Measurements from ENCODE around the gene AAR2. TPM values are rescaled to one million over a fixed set of nuclear protein-coding genes. Genes with fewer than 3 reads are reported as not detected.

The AAR2 gene
- total and polyA plus RNA-seq, 2 experiments from 2014 or later: 33.5 to 42.2 TPM

DNA sequence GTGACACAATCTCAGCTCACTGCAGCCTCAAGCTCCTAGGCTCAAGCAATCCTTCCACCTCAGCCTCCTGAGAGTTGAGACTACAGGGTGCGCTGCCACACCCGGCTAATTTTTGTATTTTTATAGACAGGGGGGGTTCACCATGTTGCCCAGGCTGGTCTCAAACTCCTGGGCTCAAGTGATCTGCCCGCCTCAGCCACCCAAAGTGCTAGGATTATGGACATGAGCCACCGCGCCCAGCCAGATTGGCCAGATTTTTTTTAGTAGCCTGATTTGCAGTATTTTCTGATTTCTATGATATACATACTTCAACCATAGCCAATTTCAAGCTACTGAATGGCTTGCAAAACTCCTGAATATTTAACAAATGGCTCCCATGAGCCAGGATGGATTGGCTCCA is 48.5 kb downstream of the AAR2 start:
- Histone ChIP-seq H3K27me3 (no peaks in the 10 kb centered on the region), H3K36me3 (no peaks in the 10 kb centered on the region), H3K9me3 (ENCODE audit: low read depth) (no peaks in the 10 kb centered on the region), H3K4me3 (no peak overlapping the region), H3K27ac (no peak overlapping the region), H3K4me1 (ENCODE audit: low read depth) (no peaks in the 10 kb centered on the region)
- TF ChIP-seq, protein P1, sequence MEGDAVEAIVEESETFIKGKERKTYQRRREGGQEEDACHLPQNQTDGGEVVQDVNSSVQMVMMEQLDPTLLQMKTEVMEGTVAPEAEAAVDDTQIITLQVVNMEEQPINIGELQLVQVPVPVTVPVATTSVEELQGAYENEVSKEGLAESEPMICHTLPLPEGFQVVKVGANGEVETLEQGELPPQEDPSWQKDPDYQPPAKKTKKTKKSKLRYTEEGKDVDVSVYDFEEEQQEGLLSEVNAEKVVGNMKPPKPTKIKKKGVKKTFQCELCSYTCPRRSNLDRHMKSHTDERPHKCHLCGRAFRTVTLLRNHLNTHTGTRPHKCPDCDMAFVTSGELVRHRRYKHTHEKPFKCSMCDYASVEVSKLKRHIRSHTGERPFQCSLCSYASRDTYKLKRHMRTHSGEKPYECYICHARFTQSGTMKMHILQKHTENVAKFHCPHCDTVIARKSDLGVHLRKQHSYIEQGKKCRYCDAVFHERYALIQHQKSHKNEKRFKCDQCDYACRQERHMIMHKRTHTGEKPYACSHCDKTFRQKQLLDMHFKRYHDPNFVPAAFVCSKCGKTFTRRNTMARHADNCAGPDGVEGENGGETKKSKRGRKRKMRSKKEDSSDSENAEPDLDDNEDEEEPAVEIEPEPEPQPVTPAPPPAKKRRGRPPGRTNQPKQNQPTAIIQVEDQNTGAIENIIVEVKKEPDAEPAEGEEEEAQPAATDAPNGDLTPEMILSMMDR (IDR thresholded peaks at IDR 0.05; ENCODE audit: low read depth, low read length): no peak
- no peak for DNase-seq (ENCODE audit: low read depth in 1 of 2, low spot score in 1 of 2)

DNA sequence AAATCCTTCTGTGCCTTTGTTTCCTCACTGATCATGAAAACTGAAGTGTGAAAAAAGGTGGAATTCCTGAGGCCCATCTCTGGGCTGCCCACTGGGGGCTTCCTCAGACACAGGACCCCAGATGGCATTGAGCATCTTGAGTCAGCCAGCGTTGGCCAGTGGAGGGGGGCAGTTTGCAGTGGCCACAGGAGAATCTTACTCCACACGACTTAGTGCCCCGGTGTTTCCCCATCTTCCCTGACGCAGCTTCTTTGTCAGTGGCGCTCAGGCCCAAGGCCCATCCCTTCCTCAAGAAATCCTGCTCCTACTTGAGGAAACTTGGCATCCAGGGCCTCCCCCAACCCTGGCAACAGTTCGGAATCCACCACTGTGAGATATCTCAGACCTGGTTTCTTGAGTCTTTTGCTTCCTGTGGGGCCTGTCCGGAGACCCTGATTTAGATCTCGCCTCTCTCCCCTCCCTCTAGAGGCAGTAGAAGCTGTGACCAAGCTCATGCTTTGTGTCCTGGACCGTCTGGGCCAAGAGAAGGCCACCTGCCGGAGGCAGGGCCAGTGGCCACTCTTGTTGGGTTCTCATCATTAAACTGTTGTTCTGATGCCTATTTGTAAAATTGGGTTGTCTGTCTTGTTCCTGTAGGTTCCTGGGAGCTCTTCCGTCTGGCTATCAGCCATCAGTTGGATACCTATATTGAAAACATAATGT is 49.6 kb downstream of the AAR2 start:
- H3K4me3 ChIP-seq: no peak overlapping the region
- H3K27ac ChIP-seq: no peak overlapping the region
- H3K27me3 ChIP-seq: no peaks in the 10 kb centered on the region
- H3K36me3 ChIP-seq: no peaks in the 10 kb centered on the region
- TF ChIP-seq, protein P1 (IDR thresholded peaks at IDR 0.05; ENCODE audit: low read depth, low read length): no peak
- no peak for DNase-seq (ENCODE audit: low read depth in 1 of 2, low spot score in 1 of 2)
- H3K4me1 ChIP-seq (ENCODE audit: low read depth): no peaks in the 10 kb centered on the region
- H3K9me3 ChIP-seq (ENCODE audit: low read depth): no peaks in the 10 kb centered on the region

DNA sequence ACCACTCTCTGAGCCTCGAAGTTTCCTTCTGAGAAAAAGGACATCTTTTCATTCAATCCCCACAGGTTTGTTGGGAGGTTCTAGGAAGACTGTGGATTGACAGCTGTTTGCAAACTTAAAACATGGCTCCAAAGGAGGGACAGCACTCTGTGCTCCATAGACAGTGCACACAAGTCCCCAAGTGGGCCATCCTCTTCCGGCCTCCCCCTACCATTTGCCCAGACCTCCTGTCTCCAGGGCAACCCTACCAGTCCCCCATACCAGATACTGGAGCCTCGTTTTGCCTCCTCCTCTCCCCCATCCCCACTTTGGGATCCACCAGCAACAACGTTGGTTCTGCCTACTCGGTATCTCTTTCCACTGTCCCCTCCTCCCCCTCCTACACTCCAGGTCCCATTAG is 61.4 kb downstream of the AAR2 start:
- Histone ChIP-seq H3K4me1 (ENCODE audit: low read depth) (no peaks in the 10 kb centered on the region), H3K36me3 (no peaks in the 10 kb centered on the region), H3K27me3 (peaks cover 24% of the 10 kb centered on the region), H3K27ac (no peak overlapping the region), H3K9me3 (ENCODE audit: low read depth) (no peaks in the 10 kb centered on the region), H3K4me3 (no peak overlapping the region)
- DNase-seq (ENCODE audit: low read depth in 1 of 2, low spot score in 1 of 2): no peak
- TF ChIP-seq, protein P1 (IDR thresholded peaks at IDR 0.05; ENCODE audit: low read depth, low read length): no peak

DNA sequence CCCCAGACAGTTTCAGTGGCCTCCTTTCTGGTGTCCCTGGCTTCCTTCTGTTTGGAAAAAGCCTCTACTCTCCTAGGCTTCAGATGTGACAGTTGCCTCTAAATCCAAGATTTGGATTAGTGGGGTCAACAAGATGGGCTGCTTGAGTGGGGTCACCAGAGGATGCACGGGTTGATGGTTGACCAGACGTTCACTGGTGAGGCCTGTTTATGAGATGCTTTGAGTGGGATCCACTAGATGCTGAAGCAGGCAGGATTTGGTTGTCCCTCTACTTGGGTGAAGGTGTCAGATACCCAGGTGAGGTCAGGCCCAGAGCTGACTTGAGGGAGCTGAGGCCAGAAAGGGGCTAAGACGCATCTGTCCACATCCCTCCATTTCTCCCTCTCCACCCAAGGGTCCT is 61.8 kb downstream of the AAR2 start:
- TF ChIP-seq, protein P1 (IDR thresholded peaks at IDR 0.05; ENCODE audit: low read depth, low read length): no peak
- Histone ChIP-seq H3K9me3 (ENCODE audit: low read depth) (no peaks in the 10 kb centered on the region), H3K27ac (no peak overlapping the region), H3K27me3 (peaks cover 28% of the 10 kb centered on the region), H3K4me3 (no peak overlapping the region), H3K36me3 (no peaks in the 10 kb centered on the region), H3K4me1 (ENCODE audit: low read depth) (no peaks in the 10 kb centered on the region)
- DNase-seq (ENCODE audit: low read depth in 1 of 2, low spot score in 1 of 2): no peak

DNA sequence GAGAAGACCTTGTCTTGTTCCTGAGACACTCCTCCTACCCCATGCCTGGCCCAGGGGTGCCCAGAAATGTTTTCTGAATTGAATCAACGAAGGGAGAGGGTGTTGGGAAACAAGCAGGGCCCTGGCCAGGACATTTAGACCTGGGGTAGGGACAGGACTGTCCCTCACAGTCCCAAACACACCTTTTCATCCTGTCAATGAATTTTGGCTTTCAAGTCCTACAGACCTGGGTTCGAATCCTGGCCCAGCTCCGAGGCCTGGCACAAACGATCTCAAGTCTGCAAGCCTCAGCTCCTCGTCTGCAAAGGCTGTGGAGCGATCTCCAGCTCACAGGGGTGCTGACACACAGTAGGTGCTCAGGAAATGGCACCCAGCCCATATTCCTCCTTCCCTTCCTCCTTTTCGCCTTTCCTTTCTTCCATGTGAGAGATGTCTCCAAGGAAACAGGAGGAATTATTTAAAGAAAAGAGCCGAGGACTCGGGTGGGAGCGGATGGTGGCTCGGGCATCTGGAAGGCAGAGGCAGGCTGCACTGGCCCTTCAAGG is 62.6 kb downstream of the AAR2 start:
- Histone ChIP-seq H3K27me3 (peaks cover 36% of the 10 kb centered on the region), H3K4me3 (no peak overlapping the region), H3K27ac (no peak overlapping the region), H3K4me1 (ENCODE audit: low read depth) (no peaks in the 10 kb centered on the region), H3K36me3 (no peaks in the 10 kb centered on the region), H3K9me3 (ENCODE audit: low read depth) (no peaks in the 10 kb centered on the region)
- DNase-seq (ENCODE audit: low read depth in 1 of 2, low spot score in 1 of 2): no peak
- TF ChIP-seq, protein P1 (IDR thresholded peaks at IDR 0.05; ENCODE audit: low read depth, low read length): no peak

All from cardiac muscle cell (in vitro differentiated cells and primary cell).